GM21367 (cell line): ENCODE results near the gene KIF16B.
"Not testable (repeated sequence)": the region's sequence is repeated elsewhere in the genome, so short reads cannot be mapped to it uniquely, and the experiment has no call there.

ENCODE experiments used
- ATAC-seq: cut with Tn5 transposase; IDR thresholded peaks from one replicate; pipeline ENCODE4 v1.9.1; 2021; ENCODE audit not compliant: unreplicated experiment

KIF16B gene

DNA sequence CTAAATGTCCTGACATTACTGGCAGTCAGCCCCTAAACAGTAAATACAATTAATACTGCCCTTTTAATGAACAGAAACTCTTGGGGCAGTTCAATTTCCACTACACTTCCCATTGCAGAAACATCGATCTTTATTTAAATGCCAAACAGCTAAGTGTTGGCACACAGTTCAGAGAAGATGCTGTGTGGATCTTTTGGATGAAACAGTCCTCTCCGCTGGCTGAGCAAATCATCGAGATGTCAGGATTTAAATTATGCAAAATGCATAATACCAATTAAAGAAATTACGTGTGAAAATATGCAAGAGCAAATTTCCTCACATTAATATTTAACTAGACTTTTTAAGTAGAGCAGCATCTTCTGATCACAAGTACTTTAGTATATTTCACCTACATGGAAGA is 132.6 kb downstream of the KIF16B start:
- no peak for ATAC-seq

DNA sequence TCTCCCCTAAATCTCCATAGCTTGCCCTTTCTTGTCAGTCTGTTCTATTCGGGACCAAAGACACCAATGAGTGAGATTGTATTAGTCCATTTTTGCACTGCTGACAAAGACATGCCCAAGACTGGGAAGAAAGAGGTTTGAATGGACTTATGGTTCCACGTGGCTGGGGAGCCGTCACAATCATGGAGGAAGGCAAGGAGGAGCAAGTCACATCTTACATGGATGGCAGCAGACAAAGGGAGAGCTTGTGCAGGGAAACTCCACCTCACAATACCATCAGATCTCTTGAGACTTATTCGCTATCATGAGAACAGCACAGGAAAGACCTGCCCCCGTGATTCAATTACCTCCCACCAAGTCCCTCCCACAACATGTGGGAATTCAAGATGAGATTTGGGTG is 133.7 kb downstream of the KIF16B start:
- not testable (repeated sequence) for ATAC-seq

DNA sequence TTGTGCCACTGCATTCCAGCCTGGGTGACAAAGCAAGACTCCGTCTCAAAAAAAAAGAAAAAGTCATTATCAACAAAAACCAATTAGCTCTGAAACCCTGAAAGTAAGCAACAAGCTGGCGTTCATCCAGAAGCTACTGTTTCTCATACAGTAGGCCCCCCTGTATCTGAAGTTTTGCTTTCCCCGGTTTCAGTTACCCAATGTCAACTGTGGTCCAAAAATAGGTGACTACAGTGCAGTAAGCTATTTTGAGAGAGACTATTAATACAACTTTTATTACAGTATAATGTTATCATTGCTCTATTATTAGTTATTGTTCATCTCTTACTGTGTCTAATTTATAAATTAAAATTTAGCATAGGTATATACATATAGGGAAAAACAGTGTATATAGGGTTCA is 135.1 kb downstream of the KIF16B start:
- no peak for ATAC-seq

DNA sequence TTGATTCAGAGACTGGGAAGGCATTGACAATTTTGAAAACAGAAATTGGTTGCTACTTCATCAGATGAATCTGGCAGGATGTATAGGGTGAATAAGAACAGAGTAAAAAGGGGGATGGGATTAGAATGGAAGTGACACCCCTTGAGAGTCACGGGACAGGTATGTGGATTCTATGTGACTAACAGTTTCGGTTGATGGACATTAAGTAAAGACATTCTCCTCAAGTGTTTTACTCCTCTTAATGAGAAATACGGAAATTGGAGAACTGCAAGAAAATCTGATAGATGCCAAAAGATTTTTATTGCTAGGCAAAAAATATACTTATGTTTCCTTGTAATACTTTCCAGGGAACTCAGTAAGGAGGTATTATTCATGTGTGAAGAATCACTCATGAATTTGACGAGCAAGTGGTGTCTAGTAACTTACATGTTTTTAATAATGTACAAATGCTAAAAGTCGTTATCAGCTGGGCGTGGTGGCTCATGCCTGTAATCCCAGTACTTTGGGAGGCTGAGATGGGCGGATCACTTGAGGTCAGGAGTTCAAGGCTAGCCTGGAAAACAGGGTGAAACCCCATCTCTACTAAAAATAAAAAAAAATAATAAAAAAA is 135.8 kb downstream of the KIF16B start:
- no peak for ATAC-seq

DNA sequence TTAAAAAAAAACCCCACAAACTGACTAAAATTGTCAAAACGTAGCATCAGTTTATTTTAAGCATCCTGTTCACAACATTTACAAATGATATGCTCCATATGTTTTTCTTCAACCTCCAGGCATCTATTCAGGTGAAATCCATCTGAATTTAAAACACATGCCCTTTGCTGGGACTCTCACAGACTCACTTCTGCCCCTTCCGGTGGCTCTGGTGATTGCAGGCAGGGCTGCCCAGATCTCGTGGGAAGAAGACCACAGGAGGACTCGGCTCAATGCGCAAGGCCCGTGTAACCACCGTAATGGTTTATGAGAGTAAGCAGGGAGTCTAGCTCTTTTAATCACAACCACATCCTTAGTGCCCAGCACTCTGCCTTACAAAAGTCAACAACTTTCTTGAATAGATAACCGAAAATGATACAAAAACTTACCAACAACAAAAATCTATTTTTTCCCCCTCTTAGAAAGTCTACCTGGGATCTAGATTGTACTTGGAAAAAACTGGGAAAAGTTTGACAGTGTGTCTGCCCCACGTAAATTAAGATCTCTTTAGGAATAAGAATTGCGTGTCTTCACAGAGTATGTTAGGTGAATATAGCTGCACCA is 139.1 kb downstream of the KIF16B start:
- ATAC-seq = no peak

DNA sequence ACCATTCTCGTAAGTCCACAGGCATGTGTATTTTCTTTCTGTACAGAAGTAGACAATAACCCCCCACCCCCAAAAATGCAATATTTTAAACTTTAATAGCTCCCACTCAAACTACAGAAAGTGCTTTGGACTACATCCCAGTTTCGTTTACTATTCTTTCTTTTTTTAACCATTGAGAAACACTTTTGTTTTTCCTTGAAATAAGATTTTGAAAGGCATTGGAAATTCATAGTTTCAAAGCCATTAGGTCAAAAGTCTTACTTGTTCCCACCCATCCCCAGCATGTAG is 140.0 kb downstream of the KIF16B start:
- ATAC-seq = no peak

DNA sequence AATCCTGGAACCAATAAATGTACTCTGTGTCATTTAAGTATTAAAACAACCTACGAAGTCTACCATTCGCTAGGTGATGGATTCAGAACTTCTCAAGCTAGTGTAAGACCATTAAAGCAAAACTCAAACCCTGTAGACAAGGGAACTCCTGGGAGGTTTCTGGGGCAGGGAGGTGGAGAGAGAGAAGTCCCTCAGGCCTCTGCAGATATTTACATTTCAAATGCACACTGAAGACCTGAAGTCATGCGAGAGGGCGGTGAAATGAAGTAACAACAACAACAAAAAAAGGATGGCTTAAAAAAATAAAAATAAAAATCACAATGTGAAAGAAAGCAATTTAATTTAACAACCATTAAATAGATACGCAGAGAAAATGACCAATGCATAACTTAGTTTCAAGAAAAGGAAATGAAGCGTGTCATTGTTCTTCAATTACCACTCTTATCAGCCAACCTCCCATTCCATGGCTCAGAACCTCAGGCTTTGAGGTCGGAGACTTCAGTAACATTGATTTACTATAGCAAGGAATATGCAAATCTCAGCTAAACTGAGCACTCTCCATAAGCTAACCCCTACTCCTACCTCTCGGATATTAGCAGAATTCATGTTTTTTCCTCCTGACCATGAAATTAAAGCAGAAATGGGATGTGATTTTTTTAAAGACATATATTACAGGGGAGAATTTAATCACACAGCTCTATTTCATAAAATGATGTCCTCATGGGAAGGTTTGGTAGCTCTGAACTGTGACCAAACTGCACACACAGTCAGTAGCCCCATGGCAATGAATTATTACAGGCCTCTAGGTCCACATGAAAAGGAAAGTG is 140.6 kb downstream of the KIF16B start:
- ATAC-seq = no peak

DNA sequence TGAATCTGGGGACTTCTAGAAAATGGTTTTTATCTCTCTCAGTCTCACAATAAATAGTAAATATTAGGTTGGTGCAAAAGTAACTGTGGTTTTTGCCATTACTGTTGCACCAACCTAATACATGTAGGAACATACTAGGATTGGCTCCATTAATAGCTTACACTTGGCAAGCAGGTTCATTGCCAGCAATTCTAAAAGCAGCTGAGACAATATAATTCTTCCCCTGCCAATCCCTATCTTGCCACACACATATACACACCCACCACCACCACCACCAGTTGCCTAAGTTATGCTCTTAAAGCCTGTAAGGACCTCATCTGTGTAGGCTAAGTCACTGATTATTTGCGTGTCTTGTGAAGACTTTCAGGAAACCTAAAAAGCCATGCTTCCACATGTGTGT is 145.1 kb downstream of the KIF16B start:
- no peak for ATAC-seq

DNA sequence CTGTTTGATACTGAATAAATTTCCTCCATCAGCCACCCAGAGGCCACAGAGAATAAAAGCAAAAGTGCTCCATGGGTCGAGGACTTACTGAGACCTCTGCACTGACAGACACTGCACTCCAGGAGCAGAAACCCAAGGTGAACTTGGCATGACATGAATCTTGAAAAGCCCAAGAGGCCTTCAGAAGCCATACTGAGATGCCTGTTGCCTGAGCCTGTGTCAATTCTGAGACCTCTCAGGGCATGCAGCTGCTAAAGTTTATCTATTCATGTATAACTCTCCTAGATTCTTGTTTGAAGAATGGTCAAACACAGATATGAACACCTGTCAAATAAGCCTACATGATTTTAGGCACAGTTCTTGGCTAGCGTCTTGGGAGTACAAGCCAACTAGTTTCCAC is 145.7 kb downstream of the KIF16B start:
- no peak for ATAC-seq

DNA sequence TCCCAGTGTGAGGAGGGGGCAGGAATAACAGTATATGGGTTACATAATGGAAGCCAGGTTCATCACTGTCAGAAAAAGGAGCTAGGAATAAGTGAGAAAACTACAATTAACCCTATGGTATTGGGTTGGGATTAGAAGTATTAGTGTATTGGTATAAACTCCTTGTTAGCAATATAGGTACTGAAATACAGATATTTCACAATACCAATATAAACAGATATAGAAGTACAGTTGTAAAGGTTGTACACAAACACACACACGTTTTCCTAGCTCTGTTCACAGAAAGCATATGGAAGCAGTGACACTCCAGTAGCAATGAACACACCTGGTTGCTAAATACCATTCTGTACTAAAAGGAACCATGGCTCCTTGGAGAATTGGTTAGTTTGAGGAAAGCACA is 148.5 kb downstream of the KIF16B start:
- ATAC-seq = no peak

DNA sequence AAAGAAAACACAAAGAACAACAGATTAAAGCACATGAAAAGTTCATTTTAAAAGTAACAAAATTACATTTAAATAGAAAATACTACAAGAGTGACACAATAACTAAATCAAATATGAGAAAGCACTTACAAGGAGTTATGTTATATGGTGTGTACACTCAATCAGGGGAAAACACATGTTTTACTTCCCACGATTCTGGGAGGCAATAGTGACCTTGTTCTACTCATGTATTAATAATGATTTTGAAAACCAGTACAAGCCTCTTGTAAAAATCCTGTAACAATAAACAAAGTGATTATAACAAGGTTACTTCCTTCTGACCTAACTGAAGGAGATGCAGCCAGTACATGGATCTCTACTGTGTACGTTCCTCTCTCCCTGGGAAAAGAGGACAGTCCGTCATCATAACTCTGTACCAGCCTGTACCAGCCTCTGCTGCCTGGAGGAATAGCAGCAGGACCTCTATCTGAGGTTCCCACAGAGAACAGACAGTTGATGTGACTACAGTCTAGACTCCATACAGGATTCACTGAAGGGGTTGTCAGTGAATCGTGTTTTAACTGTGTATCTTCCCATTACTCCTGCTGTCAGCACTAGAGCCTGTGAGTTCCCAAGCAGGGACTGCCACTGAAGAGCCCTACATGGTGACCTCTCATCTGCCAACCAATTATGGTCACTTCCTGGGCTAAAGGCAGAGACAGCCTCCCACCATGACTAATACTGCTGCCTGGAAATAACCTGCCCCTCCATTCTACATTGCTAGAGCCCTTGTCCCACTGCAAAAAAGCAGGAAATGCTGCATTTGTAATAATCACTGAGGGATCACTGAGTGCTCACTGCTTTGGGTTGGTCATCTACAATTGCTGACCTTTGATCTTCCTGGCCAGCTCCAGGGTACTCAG is 149.7 kb downstream of the KIF16B start:
- no peak for ATAC-seq

DNA sequence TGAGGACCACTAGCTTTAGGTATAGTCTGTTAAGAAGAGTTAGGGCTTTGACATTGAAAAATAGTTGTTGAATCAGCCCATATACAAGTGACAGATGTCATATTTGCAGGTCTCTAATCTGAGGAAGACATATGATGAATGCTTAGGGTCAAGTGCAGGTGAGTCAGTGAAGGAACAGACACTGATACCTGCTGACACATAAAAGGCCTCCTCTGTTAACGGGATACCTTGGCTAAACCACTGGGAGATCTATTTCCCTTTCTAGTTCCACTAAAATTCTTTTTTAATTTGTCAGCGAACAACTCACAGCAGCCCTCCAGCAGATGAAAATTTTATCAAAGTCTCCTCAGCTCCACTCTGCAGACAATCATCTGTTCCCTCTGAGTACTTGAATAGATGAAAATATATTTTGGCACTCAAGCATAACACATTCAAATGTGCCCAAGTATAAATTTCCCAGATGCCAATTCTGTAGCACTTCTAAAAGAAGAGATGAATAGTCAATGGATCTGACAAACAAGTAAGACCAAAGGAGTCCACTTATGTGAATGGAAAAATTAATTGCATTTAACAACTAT is 154.0 kb downstream of the KIF16B start:
- no peak for ATAC-seq

DNA sequence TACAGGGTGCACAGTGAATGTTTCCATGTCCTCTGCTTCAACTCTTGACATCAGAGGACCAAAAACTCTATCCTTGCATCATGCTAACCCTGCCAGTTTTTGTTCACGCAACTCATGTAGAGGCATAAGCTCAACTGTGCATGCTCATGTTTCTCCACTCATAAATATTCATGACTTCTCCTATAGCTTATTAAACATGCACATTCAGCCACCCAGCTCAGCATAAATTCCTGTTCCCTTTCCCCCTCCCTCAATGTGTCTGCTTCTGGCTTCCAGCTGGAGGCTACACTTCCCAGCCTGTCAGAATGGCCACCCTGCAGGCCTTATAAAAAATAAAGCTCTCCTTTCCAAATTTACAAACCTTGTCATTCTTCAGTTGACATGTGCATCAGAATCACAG is 154.6 kb downstream of the KIF16B start:
- ATAC-seq = no peak

DNA sequence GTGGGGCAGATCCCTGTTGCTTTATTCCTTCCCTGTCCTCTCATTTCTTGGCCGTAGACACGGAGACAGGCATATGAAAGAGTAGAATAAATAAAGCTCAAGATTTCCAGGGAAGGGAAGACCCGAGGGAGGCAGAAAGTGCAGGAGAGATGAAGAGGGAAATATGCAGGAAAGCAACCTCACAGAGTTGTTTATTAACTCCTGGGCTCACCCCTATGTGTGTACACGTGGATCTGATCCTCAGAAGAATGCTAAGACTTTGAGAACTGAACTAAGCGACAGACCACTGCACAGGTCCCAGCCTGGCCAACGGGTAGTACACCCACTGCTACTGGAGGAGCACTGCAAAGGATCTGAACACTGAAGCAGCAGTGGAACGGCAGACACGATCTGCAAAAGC is 156.2 kb downstream of the KIF16B start:
- ATAC-seq = no peak

DNA sequence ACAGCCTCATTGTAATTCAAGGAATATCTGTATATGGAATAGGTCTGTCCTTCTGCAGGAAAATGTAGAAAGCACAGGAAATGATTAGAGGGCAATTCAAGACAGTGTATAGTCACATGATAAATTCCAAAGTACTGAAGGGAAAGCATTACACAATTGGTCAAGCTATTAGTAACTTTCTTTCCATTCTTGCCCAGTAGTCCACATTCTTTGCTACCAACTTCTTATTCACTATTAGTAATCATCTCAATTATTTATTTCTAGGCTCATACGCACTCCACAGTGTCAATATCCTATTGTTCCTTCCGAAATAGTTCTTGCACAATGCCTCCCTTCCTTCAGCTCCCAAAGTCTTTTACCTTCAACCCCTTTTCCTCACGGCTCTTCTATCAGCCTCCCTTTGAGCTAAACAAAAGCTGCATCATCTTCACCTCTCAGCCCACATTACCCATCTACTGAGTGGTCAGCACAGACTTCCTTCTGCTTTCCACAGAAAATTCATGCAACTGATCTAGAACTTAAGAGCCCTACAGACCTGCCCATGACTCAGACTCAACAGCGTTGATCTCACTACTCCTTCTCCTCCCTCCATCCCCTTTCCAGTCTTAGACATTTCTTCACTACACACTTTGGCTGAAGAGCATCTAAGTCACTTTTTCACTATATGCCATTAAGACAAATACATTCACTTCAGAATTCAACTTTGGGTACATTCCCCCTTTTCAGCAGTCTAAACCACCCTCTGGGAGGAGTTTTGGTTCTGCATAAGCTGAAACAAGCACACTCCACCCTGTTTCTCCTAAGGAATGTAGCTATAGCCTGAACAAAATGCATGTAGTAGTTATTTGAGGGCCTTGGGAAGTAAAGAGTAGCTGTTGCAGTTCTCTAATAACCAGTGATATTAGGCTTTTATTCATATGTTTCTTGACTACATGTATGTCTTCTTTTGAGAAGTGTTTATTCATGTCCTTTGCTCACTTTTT is 157.9 kb downstream of the KIF16B start:
- no peak for ATAC-seq

DNA sequence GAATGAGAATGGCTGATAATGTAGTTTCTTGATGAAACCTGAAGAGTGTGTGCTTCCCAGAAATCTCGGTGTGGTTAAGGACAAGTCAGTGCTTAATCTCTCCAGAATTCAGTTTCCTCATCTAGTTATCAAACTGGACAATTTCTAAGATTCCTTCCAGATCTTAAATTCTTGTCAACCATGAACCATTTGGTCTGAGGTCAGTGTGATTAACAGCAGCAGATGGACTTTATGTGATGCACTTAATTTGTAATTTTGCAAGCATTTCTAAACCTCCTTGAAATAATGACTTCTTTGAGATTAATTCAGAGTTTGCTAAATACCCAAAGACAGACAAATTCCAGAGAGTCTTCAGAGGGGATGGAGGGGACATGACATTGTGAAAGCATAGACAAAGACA is 160.3 kb downstream of the KIF16B start:
- no peak for ATAC-seq

DNA sequence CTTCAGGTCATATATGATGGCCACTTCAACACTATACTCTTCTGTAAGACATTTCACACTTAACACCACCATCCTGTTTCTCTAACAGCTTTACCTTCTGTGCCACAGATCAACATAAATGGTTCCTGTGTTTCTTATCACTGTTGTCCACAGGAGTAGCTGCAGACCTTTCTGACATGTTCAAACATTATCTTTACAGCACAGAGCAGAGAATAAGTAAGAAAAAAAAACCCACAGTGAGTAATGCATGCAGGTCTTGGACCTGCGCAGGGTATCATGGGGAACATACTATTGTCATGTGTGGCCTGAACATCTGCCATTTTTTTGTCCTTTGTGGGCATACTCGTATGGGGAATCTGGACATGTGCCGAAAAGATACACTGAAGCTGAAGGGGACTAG is 161.9 kb downstream of the KIF16B start:
- no peak for ATAC-seq

DNA sequence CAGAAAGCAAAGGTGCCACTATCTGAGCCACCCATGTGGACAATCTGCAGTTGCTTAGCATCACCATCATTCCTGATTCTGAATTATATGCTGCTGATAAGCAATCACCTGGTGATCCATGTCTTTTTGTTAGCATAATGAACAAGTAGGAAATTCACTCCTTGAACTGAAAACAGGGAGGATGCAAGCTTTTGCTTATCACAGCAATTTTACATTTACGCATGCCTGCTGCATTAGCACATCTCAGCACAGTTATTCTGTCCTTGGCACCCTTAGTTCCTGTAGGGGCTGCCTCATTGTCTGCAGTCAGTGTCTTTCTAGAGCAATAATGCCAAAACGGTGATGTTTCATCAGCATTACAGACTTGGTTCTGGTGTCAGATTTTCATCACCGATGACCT is 162.6 kb downstream of the KIF16B start:
- no peak for ATAC-seq

DNA sequence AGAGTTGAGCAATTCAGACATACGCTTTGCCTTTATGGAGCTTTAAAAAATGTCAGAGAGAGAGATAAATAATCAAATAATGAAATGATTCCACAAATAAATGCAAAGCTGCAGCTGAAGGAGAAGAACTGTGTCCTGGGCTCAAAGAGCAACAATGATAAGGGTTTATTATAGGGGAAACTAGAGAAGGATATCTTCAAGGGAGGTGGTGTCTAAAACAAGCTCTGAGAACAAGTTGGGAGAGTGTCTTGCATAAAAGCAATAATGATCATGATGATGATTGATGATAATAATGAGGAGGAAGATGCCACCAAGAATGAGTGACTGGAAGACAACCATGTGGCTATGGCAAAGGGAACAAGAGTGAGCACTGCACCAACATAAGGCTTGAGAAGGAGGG is 164.3 kb downstream of the KIF16B start:
- ATAC-seq = no peak
